ENCODE results near the gene ZFP64.
"Not testable (repeated sequence)": the region's sequence is repeated elsewhere in the genome, so short reads cannot be mapped to it uniquely, and the experiment has no call there.

The ZFP64 gene

DNA sequence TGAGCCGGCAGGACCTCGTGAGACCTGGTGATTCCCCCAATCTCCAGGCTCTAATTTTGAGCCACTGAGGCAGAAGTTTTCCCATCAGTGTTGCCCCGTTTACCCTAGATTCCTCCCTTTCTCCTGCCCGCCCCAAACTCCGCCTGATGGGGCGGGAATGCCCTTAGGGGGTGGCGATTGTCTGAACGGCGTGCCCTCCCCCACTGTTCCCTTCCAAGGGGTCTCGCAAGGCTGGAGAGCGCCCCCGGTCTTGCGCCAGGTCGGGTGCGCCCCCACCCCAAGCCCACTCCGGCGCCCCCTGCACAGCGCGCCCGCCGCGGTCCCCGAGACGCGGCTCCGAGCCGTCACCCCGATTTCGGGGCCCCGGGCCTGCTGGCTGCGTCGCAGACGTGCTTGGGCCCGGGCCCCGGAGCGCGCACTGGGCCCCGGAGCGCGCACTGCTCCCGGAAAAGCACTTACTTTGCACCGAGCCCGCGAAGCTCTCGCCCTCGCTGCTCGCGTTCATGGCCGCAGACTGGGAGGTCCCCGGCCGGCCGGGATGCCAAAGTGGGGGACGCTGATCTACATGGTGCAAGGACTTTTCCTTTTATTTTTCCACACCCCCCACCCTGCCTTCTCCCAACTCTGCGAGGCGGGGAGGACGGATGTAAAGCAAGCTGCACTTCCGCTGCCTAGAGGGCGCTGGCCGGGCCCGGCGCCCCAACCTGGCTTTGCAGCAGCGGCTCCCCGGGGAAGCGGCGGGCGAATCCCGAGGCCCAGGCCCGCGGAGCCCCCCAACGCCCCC is at the start of gene ZFP64:
TSS of gene ZFP64 (minus strand) at position 648 of the 784 bp plus-strand sequence. CDS start at position 505, 143 bp downstream.
- DNase-seq = peak; percentile 74

GRCh38 chr20:52240802-52241201 is 49.2 kb upstream of the ZFP64 start:
- DNase-seq = no peak

- DNase-seq = no peak
These were observed 47.5 kb upstream of the ZFP64 start for GRCh38 chr20:52239102-52239501.

DNA sequence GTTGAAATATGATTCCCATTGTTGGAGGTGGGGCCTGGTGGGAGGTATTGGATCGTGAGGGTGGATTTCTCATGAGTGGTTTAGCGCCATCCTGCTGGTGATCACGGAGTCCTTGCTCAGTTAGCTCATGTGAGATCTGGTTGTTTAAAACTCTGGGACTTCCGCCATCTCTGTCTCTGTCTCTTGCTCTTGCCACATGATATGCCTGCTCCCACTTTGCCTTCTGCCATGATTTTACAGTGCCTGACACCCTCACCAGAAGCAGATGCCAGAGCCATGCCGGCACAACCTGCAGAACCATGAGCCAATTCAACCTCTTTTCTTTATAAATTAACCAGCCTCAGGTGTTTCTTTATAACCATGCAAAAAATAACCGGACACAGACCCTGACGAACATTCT is 44.7 kb upstream of the ZFP64 start:
- no peak for DNase-seq

GRCh38 chr20:52235129-52235528 is 43.5 kb upstream of the ZFP64 start:
- no peak for DNase-seq

- no peak for DNase-seq
These were observed 42.9 kb upstream of the ZFP64 start for GRCh38 chr20:52234302-52235045.

GRCh38 chr20:52231230-52231746 is 39.7 kb upstream of the ZFP64 start:
- no peak for DNase-seq

- DNase-seq = no peak
These were observed 38.8 kb upstream of the ZFP64 start for GRCh38 chr20:52230409-52230808.

DNA sequence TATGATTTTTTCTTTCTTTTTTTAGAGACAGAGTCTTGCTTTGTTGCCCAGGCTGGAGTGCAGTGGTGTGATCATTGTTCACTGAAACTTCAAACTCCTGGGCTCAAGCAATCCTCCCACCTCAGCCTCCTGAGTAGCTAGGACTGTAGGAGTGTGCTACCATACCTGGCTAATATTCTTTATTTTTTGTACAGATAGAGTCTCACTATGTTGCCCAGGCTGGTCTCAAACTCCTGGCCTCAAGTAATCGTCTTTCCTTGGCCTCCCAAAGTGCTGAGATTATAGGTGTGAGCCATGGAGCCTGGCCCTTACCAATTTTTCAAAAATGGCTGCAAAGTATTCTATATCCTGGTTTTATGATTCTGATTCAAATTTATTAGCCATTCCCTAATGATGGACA is 37.8 kb upstream of the ZFP64 start:
- DNase-seq = not testable (repeated sequence)

- DNase-seq = no peak
These were observed 34.8 kb upstream of the ZFP64 start for GRCh38 chr20:52226370-52226769.

DNA sequence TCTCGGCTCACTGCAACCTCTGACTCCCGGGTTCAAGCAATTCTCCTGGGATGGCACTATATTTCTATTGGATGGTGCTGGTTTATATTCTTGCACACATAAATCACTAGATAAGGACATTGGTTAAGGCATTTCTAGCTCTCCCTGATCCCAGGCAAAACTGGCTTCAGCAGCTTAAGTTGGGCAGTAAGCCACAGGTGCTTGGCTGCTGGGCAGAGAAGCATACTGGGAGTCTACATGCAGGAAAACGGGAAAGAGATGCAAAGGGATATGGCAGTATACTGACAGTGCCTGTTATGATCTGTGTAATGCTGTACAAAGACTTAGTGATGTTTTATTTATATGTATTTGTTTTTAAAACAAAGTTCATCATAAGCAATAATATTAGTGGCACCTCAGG is 33.3 kb upstream of the ZFP64 start:
- no peak for DNase-seq

DNA sequence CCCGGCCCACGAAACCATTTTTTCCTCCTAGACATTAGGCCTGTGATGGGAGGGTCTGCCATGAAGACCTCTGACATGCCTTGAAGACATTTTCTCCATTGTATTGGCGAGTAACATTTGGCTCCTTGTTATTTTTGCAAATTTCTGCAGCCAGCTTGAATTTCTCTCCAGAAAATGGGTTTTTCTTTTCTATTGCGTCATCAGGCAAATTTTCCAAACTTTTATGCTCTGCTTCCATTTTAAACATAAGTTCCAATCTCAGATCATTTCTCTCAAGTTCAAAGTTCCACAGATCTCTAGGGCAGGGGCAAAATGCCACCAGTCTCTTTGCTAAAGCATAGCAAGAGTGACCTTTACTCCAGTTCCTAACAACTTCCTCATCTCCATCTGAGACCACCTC is 29.8 kb upstream of the ZFP64 start:
- not testable (repeated sequence) for DNase-seq

DNA sequence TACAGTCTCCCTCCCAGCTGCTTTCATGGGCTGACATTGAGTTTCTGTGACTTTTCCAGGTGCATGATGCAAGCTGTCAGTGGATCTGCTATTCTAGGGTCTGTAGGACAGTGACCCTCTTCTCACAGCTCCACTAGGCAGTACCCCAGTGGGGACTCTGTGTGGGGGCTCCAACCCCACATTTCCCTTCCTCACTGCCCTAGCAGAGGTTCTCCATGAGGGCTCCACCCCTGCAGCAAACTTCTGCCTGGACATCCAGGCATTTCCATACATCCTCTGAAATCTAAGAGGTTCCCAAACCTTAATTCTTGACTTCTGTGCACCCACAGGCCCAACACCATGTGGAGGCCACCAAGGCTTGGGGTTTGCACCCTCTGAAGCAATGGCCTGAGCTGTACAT is 29.3 kb upstream of the ZFP64 start:
- not testable (repeated sequence) for DNase-seq

- DNase-seq = no peak
These were observed 27.9 kb upstream of the ZFP64 start for GRCh38 chr20:52219441-52219840.

DNA sequence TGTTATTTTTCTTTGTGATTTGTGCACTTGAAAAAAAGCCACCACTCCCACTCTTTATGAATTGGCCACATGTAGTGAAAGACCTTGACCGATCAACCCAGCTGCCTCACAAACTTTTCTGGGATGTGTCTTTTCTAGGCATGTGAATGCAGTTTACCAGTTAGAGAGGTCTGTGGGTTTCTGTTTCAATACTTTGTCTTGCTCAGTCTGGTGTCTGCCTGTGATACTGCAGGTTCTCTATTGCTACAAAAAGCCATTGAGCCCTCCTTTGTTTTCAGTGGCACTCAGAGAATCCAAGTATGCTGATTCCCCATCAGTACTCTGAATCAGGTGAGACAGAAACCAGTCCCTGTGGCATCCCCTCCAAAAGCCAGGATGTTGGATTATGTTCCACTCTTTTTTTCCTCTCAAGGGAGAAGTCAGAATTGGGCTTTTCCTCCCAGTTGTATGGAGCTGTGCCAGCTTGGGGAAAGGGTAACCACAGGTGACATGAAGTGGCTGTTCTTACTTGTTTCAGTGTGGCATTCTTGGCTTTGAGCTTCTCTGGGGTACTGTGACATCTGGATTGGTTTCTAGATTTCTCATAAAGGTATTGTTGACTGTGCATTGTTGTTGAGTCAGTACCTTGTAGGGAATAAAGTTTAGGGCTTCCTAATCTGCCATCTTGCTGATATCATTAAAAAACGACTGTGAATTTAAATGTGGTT is 26.3 kb upstream of the ZFP64 start:
- DNase-seq = no peak

- DNase-seq = no peak
These were observed 22.4 kb upstream of the ZFP64 start for GRCh38 chr20:52213995-52214394.

DNA sequence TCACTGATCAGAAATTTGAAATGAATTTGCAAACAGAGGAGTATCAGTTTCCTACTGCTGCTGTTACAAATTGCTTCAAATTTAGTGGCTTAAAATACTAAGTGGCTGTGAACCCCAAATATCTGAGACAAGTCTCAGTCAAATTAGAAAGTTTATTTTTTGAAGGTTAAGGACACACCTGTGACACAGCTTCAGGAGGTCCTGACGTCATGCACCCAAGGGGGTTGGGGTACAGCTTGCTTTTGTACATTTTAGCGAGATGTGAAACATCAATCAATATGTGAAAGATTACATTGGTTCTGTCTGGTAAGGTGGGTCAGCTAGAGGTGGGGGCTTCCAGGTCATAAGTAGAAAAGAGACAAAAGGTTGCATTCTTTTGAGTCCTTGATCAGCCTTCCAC is 21.4 kb upstream of the ZFP64 start:
- DNase-seq = no peak

- no peak for DNase-seq
These were observed 18.7 kb upstream of the ZFP64 start for GRCh38 chr20:52210037-52210990.

- DNase-seq = no peak
These were observed 17.6 kb upstream of the ZFP64 start for GRCh38 chr20:52209154-52209571.

DNA sequence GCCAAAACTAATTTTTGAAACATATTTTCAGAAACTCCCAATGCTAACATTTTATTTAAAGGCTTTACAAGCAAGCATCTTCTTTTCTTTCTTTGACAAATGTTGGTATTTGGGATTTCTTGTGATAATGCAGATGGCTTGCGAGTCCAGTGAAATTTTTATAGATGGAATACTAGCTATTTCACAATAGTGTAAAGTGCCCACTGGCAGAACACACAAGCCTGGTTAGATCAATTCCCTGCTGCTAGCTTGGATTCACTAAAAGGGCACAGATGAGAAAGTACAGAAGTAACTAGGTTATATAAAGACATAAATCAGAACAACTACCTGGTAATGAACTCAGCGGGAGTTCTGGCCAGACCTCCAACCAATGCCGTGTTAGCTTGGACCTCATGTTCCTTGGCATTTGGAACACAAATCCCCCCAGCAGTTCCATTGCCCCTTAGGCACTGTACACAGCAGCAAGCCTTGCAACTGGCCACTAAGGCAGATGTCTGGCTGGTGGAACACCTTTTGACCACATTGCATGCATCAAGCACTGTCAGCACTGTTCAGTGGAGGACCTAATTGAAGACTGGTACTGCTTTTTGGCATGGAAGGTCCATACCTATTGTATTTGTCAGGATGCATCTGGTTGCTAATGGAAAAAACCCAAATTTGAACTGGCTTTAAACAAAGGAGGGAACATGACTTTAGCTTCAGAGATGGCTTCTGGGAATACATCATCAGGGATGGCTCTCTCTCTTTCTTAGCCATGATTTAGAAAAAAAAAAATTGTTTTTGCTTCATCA is 15.6 kb upstream of the ZFP64 start:
- no peak for DNase-seq

DNA sequence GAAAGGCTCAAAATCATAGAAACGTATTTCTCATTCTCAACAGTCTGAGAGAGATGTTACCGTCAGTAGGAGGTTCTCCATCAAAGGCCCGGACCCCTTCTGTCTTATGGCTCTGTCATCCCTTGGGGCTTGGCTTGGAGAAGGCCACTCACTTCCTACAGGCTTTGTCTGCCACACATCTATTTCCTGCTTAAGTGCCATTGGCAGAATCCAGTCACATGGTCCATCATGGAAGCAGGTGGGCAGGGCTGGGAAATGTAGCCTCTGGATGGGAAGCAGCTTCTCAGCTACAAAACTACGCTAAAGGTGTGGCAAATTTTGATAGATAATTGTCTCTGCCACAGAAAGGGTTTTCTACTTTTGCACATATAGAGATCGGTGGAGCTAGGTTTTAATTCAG is 12.6 kb upstream of the ZFP64 start:
- DNase-seq = no peak
